Neural cell (in vitro differentiated cells): ENCODE data around the gene DLAT. TPM values are rescaled to one million over a fixed set of nuclear protein-coding genes. Genes with fewer than 3 reads are reported as not detected.

Experiments
- H2AFZ ChIP-seq: fragments of 200-600, 300-800 bp; sonication (generic), shearing (Covaris generic); 2 replicates; pipeline ENCODE4 v1.6.0; 2014; ENCODE audit warnings: low read depth, mild to moderate bottlenecking, antibody characterized with exemption, low read length, moderate library complexity
- H3F3A ChIP-seq: fragments of 200-600 bp; shearing (Covaris generic); 2 replicates; pipeline ENCODE4 v1.6.1; 2016; ENCODE audit warnings: mild to moderate bottlenecking, moderate library complexity, mixed read lengths, antibody characterized with exemption, low read length; ENCODE audit not compliant: insufficient read depth, poor library complexity, severe bottlenecking
- H3K27ac ChIP-seq: fragments of 200-600, 300-800 bp; sonication (generic), shearing (Covaris generic); 2 replicates; pipeline ENCODE4 v1.5.1; 2014; ENCODE audit warnings: mild to moderate bottlenecking, low read length, moderate library complexity
- H3K27me3 ChIP-seq: fragments of 300-800, 200-600 bp; sonication (generic), shearing (Covaris generic); 2 replicates; pipeline ENCODE4 v1.6.0; 2014; ENCODE audit warnings: mild to moderate bottlenecking, low read depth, low read length, moderate library complexity; ENCODE audit not compliant: insufficient read depth
- H3K36me3 ChIP-seq: fragments of 300-800, 200-600 bp; sonication (generic), shearing (Covaris generic); 2 replicates; pipeline ENCODE4 v1.5.1; 2014; ENCODE audit warnings: mild to moderate bottlenecking, antibody characterized with exemption, low read length, moderate library complexity; ENCODE audit not compliant: insufficient read depth
- H3K4me2 ChIP-seq: fragments of 300-800, 200-600 bp; sonication (generic), shearing (Covaris generic); 2 replicates; pipeline ENCODE4 v1.6.0; 2014; ENCODE audit warnings: mild to moderate bottlenecking, low read length
- H3K4me3 ChIP-seq: fragments of 300-800, 200-600 bp; sonication (generic), shearing (Covaris generic); 2 replicates; pipeline ENCODE4 v1.5.1; 2014; ENCODE audit warnings: mild to moderate bottlenecking, low read length, moderate library complexity
- H3K79me2 ChIP-seq: fragments of 200-600 bp; shearing (Covaris generic); replicated peaks from 2 replicates; pipeline ENCODE4 v1.6.0; 2014; ENCODE audit warnings: mild to moderate bottlenecking, low read length, moderate library complexity; ENCODE audit not compliant: insufficient read depth
- H3K9ac ChIP-seq: fragments of 300-800, 200-600 bp; sonication (generic), shearing (Covaris generic); 2 replicates; pipeline ENCODE4 v1.6.1; 2016; ENCODE audit warnings: mild to moderate bottlenecking, low read length, mixed read lengths
- H3K9me2 ChIP-seq: fragments of 200-600 bp; shearing (Covaris generic); 2 replicates; pipeline ENCODE4 v1.6.1; 2016; ENCODE audit warnings: mild to moderate bottlenecking, low read length, mixed read lengths; ENCODE audit not compliant: insufficient read depth
- H3K9me3 ChIP-seq: fragments of 200-600, 300-800 bp; sonication (generic), shearing (Covaris generic); 2 replicates; pipeline ENCODE4 v1.6.1; 2016; ENCODE audit warnings: mild to moderate bottlenecking, mixed run types, low read length, moderate library complexity, mixed read lengths
- H4K20me1 ChIP-seq: fragments of 200-600 bp; shearing (Covaris generic); 2 replicates; pipeline ENCODE4 v1.6.1; 2016; ENCODE audit warnings: mild to moderate bottlenecking, mixed run types; ENCODE audit not compliant: insufficient read depth
- EP300 ChIP-seq: fragments of 450-650 bp; conservative IDR thresholded peaks from 2 replicates; pipeline ENCODE4 v1.6.1; 2014; ENCODE audit warnings: antibody characterized with exemption, mild to moderate bottlenecking, moderate library complexity; ENCODE audit not compliant: poor library complexity, severe bottlenecking
- EZH2 ChIP-seq: fragments of 200-600, 300-800 bp; shearing (Covaris generic), sonication (generic); IDR thresholded peaks from 2 replicates; pipeline ENCODE4 v1.6.1; 2014; ENCODE audit warnings: antibody characterized with exemption, low read length, borderline replicate concordance, mild to moderate bottlenecking; ENCODE audit not compliant: insufficient read depth, poor library complexity, severe bottlenecking
- POLR2AphosphoS5 ChIP-seq: IDR thresholded peaks from 2 replicates; pipeline ENCODE4 v1.6.1; 2012
- RAD21 ChIP-seq: fragments of 450-650 bp; conservative IDR thresholded peaks from 2 replicates; pipeline ENCODE4 v1.6.1; 2014; ENCODE audit warnings: antibody characterized with exemption, mild to moderate bottlenecking, moderate library complexity
- SMC3 ChIP-seq: fragments of 450-650 bp; conservative IDR thresholded peaks from 2 replicates; pipeline ENCODE4 v1.6.1; 2014; ENCODE audit warnings: antibody characterized with exemption, mild to moderate bottlenecking, moderate library complexity; ENCODE audit not compliant: poor library complexity
- TAF1 ChIP-seq: IDR thresholded peaks from 2 replicates; pipeline ENCODE4 v1.6.1; 2012; ENCODE audit warnings: low read depth
- polyA plus RNA-seq: library from polyadenylated mRNA; depleted of rRNA; stranded (reverse); fragments of >200 nt; gene quantifications from 2 replicates; pipeline ENCODE4 v1.2.3, GENCODE V29; 2014
- TF ChIP-seq, protein P1 (sequence below): fragments of 450-650 bp; IDR thresholded peaks from 2 replicates; pipeline ENCODE4 v1.5.1; 2014; ENCODE audit warnings: antibody characterized with exemption, mild to moderate bottlenecking, moderate library complexity; ENCODE audit not compliant: poor library complexity, severe bottlenecking
- TF ChIP-seq, protein P2 (sequence below): IDR thresholded peaks from 2 replicates; pipeline ENCODE4 v1.6.1; 2012; ENCODE audit warnings: borderline replicate concordance

DLAT gene
- polyA plus RNA-seq, 1 donor from 2014 or later, result 38.3 TPM

DNA sequence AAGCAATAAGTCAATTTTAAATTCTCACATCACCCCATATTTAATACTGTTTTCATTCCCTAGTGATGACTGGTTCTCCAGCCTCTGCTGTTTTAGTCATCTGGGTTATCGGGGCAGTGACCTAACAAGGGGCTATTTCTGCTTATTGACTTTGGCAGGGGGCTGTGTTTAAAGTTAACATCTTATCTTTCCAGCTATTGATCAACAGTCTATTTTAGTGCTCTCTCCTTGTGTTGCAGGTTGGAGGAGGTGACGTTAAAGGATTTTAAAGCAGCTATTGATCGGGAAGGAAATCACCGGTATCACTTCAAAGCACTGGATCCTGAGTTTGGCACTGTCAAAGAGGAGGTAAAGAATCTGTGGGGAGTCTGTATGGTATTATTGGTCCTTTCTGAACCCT is 7.7 kb upstream of the DLAT start:
- Histone ChIP-seq H3K27me3 (no peaks in the 10 kb centered on the region), H3K9me3 (no peaks in the 10 kb centered on the region), H3K36me3 (peaks cover 10% of the 10 kb centered on the region), H3K27ac (no peak overlapping the region), H3K4me2 (no peak overlapping the region), H3K79me2 (no peaks in the 10 kb centered on the region), H4K20me1 (no peaks in the 10 kb centered on the region), H2AFZ (no peak overlapping the region), H3K4me3 (no peak overlapping the region), H3F3A (no peaks in the 10 kb centered on the region), H3K9ac (no peak overlapping the region), H3K9me2 (no peaks in the 10 kb centered on the region)
- no peak for TF ChIP-seq POLR2AphosphoS5
- no peak for TF ChIP-seq TAF1
- TF ChIP-seq EZH2, result no peak
- no peak for TF ChIP-seq SMC3
- TF ChIP-seq EP300, result no peak
- TF ChIP-seq RAD21, result no peak
- TF ChIP-seq, protein P1, sequence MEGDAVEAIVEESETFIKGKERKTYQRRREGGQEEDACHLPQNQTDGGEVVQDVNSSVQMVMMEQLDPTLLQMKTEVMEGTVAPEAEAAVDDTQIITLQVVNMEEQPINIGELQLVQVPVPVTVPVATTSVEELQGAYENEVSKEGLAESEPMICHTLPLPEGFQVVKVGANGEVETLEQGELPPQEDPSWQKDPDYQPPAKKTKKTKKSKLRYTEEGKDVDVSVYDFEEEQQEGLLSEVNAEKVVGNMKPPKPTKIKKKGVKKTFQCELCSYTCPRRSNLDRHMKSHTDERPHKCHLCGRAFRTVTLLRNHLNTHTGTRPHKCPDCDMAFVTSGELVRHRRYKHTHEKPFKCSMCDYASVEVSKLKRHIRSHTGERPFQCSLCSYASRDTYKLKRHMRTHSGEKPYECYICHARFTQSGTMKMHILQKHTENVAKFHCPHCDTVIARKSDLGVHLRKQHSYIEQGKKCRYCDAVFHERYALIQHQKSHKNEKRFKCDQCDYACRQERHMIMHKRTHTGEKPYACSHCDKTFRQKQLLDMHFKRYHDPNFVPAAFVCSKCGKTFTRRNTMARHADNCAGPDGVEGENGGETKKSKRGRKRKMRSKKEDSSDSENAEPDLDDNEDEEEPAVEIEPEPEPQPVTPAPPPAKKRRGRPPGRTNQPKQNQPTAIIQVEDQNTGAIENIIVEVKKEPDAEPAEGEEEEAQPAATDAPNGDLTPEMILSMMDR, result no peak
- TF ChIP-seq, protein P2, sequence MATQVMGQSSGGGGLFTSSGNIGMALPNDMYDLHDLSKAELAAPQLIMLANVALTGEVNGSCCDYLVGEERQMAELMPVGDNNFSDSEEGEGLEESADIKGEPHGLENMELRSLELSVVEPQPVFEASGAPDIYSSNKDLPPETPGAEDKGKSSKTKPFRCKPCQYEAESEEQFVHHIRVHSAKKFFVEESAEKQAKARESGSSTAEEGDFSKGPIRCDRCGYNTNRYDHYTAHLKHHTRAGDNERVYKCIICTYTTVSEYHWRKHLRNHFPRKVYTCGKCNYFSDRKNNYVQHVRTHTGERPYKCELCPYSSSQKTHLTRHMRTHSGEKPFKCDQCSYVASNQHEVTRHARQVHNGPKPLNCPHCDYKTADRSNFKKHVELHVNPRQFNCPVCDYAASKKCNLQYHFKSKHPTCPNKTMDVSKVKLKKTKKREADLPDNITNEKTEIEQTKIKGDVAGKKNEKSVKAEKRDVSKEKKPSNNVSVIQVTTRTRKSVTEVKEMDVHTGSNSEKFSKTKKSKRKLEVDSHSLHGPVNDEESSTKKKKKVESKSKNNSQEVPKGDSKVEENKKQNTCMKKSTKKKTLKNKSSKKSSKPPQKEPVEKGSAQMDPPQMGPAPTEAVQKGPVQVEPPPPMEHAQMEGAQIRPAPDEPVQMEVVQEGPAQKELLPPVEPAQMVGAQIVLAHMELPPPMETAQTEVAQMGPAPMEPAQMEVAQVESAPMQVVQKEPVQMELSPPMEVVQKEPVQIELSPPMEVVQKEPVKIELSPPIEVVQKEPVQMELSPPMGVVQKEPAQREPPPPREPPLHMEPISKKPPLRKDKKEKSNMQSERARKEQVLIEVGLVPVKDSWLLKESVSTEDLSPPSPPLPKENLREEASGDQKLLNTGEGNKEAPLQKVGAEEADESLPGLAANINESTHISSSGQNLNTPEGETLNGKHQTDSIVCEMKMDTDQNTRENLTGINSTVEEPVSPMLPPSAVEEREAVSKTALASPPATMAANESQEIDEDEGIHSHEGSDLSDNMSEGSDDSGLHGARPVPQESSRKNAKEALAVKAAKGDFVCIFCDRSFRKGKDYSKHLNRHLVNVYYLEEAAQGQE, result no peak

DNA sequence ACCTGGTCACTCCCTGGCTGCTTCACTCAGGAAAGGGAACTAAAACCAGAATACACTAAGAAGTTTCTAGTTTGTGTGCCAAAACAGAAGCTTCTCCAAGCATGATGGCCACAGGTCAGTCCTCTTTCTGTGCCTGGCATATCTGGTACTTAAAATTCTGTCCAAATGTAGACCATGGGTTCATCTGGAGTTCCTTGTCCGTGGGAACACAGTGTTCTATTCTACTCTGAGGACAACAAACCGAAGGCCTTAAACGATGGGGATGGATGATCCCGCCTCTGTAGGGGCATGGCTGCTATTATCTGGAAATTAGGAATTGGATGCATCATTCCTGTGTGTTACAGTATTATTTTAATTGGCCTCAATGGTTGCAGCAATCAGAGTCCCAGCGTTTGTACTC is 6.1 kb upstream of the DLAT start:
- H3K27ac ChIP-seq, result no peak overlapping the region
- no peaks in the 10 kb centered on the region for H4K20me1 ChIP-seq
- TF ChIP-seq, protein P2, result no peak
- no peak for TF ChIP-seq TAF1

More for the DNA sequence above, 6.1 kb upstream of the DLAT start:
- Histone ChIP-seq H3K9ac (no peak overlapping the region), H3K4me2 (no peak overlapping the region), H3K27me3 (no peaks in the 10 kb centered on the region), H3K9me2 (no peaks in the 10 kb centered on the region), H2AFZ (no peak overlapping the region), H3K4me3 (no peak overlapping the region), H3K36me3 (peaks cover 10% of the 10 kb centered on the region), H3F3A (no peaks in the 10 kb centered on the region), H3K9me3 (no peaks in the 10 kb centered on the region), H3K79me2 (no peaks in the 10 kb centered on the region)
